Heart left ventricle (tissue), 16 donors: Measurements from ENCODE around the gene PRDM16. TPM values are rescaled to one million over a fixed set of nuclear protein-coding genes. Genes with fewer than 3 reads are reported as not detected.

Experiments
- ATAC-seq, 4 donors: fragments of 200-7000 bp; cut with Tn5 transposase; one replicate each; pipeline ENCODE4 v1.9.1; 2020 to 2022; ENCODE audit warnings: moderate library complexity in 4 of 4, mild to moderate bottlenecking in 3 of 4, moderate number of reproducible peaks in 1 of 4
- DNase-seq, 5 donors: peaks; one replicate each; pipeline ENCODE4 v3.0.0-alpha.2; 2020
- H3K27ac ChIP-seq, 12 donors: fragments of 200-600 bp; sonication (generic) in 4 of 12; one replicate each; pipeline versions ENCODE4 v1.5.0 to v1.8.0; 2016 to 2022; ENCODE audit warnings: mild to moderate bottlenecking in 2 of 12
- H3K27me3 ChIP-seq, 9 donors: fragments of 200-600 bp; sonication (generic) in 2 of 9; one replicate each; pipeline versions ENCODE4 v1.5.1 to v1.8.0; 2016 to 2022; ENCODE audit warnings: mild to moderate bottlenecking in 3 of 9
- H3K36me3 ChIP-seq, 9 donors: fragments of 200-600 bp; sonication (generic) in 2 of 9; one replicate each; pipeline versions ENCODE4 v1.5.0 to v1.8.0; 2018 to 2022; ENCODE audit warnings: mild to moderate bottlenecking in 2 of 9
- H3K4me1 ChIP-seq, 12 donors: fragments of 200-600 bp; sonication (generic) in 4 of 12; one replicate each; pipeline versions ENCODE4 v1.5.0 to v1.8.0; 2016 to 2022; ENCODE audit warnings: mild to moderate bottlenecking in 3 of 12
- H3K4me3 ChIP-seq, 12 donors: fragments of 200-600 bp; sonication (generic) in 4 of 12; one replicate each; pipeline versions ENCODE4 v1.5.0 to v1.8.0; 2017 to 2022; ENCODE audit warnings: mild to moderate bottlenecking in 9 of 12, moderate library complexity in 4 of 12
- H3K9me3 ChIP-seq, 12 donors: fragments of 200-600 bp; sonication (generic) in 4 of 12; one replicate each; pipeline versions ENCODE4 v1.5.0 to v1.8.0; 2016 to 2022; ENCODE audit warnings: mild to moderate bottlenecking in 1 of 12
- CTCF ChIP-seq, 12 donors: fragments of 200-600 bp; sonication (generic) in 4 of 12; IDR thresholded peaks; one replicate each; pipeline versions ENCODE4 v1.5.0 to v1.8.0; 2018 to 2022; ENCODE audit warnings: antibody characterized with exemption in 12 of 12, mild to moderate bottlenecking in 5 of 12
- POLR2A ChIP-seq, 2 donors: fragments of 450-650 bp; IDR thresholded peaks; one replicate each; pipeline ENCODE4 v1.6.1; 2017; ENCODE audit warnings: antibody characterized with exemption in 2 of 2, mild to moderate bottlenecking in 2 of 2, moderate library complexity in 2 of 2
- WGBS, 4 donors: extraction: QIAGEN DNeasy Blood & Tissue Kit in 2 of 4; methylation state at CpG; one replicate each; pipeline versions ENCODE4 v1.1.5 to v1.1.7; 2013 to 2018; 5-methylcytosine and 5-hydroxymethylcytosine counted together
- intact Hi-C, 10 donors: fragments of 100-400 bp; cut with DNase I; formaldehyde crosslinking; loops; one replicate each; pipeline versions ENCODE4 v1.11.1 to v1.14.2; 2022
- polyA plus RNA-seq, 2 donors: library from polyadenylated mRNA; stranded (reverse); fragments of 200-250 nt; gene quantifications; one replicate each; pipeline ENCODE4 v1.2.3, GENCODE V29; 2013
- total RNA-seq, 9 donors: library from RNA; depleted of rRNA in 2 of 9; stranded (reverse); fragments of >200 nt in 2 of 9; fragmentation: NEBNext Ultra II Directional in 3 of 9; extraction: Animal tissue kit (Norgen Biotek cat#: 25700) in 3 of 9; gene quantifications; one replicate each; pipeline versions ENCODE4 v1.1.0 to v1.2.4, GENCODE V29; 2016 to 2023
- donor health status: ischemic (EF 13 %, LVEDD 7.1; RV severe dilation, severe dysfunction).
- donor health status: healthy with polysubstance abuse.
- donor health status: DM: no; HTN: yes; CAD: no.
- donor health status: DM: no; HTN: no; CAD: no.
- donor health status: ischemic (EF 25% LVEDD 6.9; RV normal size, moderate dysfunction).
- donor health status: ischemic (EF 25% LVEDD 5.7; RV mildly dilated, moderate dysfunction).
- donor health status: healthy.
- donor health status: DM: yes; HTN: yes; CAD: no.
- donor health status: ischemic (EF 35%, LVEDD 5.7; RV mildly dilated, moderate dysfunction).
- donor health status: nonischemic (EF 11% LVEDD 7.7; RV severe dilation, severe dysfunction).
- donor health status: DM: yes; HTN: yes; CAD: no.
- donor health status: PGD.
- donor health status: ischemic (EF 29% LVEDD 5.4; RV normal size, mild dysfunction).
- donor health status: nonischemic (EF 23%, LVEDD 6.1; RV moderate dilation, normal function).

Gene PRDM16
- total and polyA plus RNA-seq, 11 donors = 6.0 to 22.7 (median 14.0) TPM

- H3K4me1 ChIP-seq = peaks cover 0 to 45% (median 21%) of the 10 kb centered on the region in 12 donors
- H3K27ac ChIP-seq = peak overlapping the region in 2 of 12 donors; percentile 9 to 84
- TF ChIP-seq CTCF (IDR thresholded peaks at IDR 0.05) = no peak
- H3K36me3 ChIP-seq = peaks cover 0 to 5% (median 0%) of the 10 kb centered on the region in 9 donors
- ATAC-seq (peak in 1 of 4 donors; percentile 11), DNase-seq (no peak)
- intact Hi-C loops = loop anchor here in 1 of 10 donors (5.0 kb wide), 1 partner anchor 84 kb away; no protein-coding TSS in a partner anchor
- H3K9me3 ChIP-seq = no peaks in the 10 kb centered on the region
- H3K4me3 ChIP-seq = no peak overlapping the region
- H3K27me3 ChIP-seq = no peaks in the 10 kb centered on the region
- WGBS, 4 donors = 86 to 94% (median 92%) methylated on average over 15 to 22 of the region's 22 CpGs
Measured at GRCh38 chr1:3197781-3198316, 128.8 kb downstream of the PRDM16 start.

GRCh38 chr1:3198371-3199271 is 129.6 kb downstream of the PRDM16 start:
- TF ChIP-seq CTCF (IDR thresholded peaks at IDR 0.05) (no peak), POLR2A (IDR thresholded peaks at IDR 0.05) (no peak)
- ATAC-seq = peak in 2 of 4 donors; percentile 23 to 60

GRCh38 chr1:3204725-3205124 is 135.7 kb downstream of the PRDM16 start:
- intact Hi-C loops = no loop called here
- 46 to 55% (median 52%) methylated on average over 20 of the region's 20 CpGs for WGBS, 4 donors
- Histone ChIP-seq H3K9me3 (no peaks in the 10 kb centered on the region), H3K4me3 (no peak overlapping the region), H3K27me3 (no peaks in the 10 kb centered on the region), H3K27ac (peak overlapping the region in 1 of 12 donors; percentile 5), H3K4me1 (peaks cover 0 to 14% (median 0%) of the 10 kb centered on the region in 12 donors), H3K36me3 (no peaks in the 10 kb centered on the region)
- TF ChIP-seq POLR2A (IDR thresholded peaks at IDR 0.05) (no peak), CTCF (IDR thresholded peaks at IDR 0.05) (no peak)
- ATAC-seq = no peak
- no peak for DNase-seq

More at GRCh38 chr1:3198371-3199271, 129.6 kb downstream of the PRDM16 start:
- Histone ChIP-seq H3K27me3 (no peaks in the 10 kb centered on the region), H3K36me3 (no peaks in the 10 kb centered on the region), H3K4me1 (peaks cover 0 to 45% (median 21%) of the 10 kb centered on the region in 12 donors), H3K9me3 (no peaks in the 10 kb centered on the region), H3K27ac (peak overlapping the region in 7 of 12 donors; percentile 11 to 65 (median 34)), H3K4me3 (no peak overlapping the region)
- 54 to 63% (median 61%) methylated on average over 30 to 40 of the region's 40 CpGs for WGBS, 4 donors
- no peak for DNase-seq
- intact Hi-C loops = loop anchor here in 1 of 10 donors (5.0 kb wide), 1 partner anchor 84 kb away; no protein-coding TSS in a partner anchor

GRCh38 chr1:3205815-3206214 is 136.8 kb downstream of the PRDM16 start:
- Histone ChIP-seq H3K27ac (no peak overlapping the region), H3K9me3 (no peaks in the 10 kb centered on the region), H3K4me3 (no peak overlapping the region), H3K27me3 (no peaks in the 10 kb centered on the region), H3K36me3 (no peaks in the 10 kb centered on the region), H3K4me1 (peaks cover 0 to 13% (median 0%) of the 10 kb centered on the region in 12 donors)
- intact Hi-C loops = no loop called here
- TF ChIP-seq POLR2A (IDR thresholded peaks at IDR 0.05) (no peak), CTCF (IDR thresholded peaks at IDR 0.05) (no peak)
- ATAC-seq = no peak
- 86 to 96% (median 93%) methylated on average over 13 of the region's 13 CpGs for WGBS, 4 donors
- no peak for DNase-seq
